HepG2 (cell line): ENCODE measurements around the gene SIVA1. TPM values are rescaled to one million over a fixed set of nuclear protein-coding genes. Genes with fewer than 3 reads are reported as not detected.

Experiments used
- BCL3 ChIP-seq: sonication (generic); formaldehyde crosslinking; IDR thresholded peaks from 2 replicates; pipeline ENCODE4 v1.5.1; 2020; ENCODE audit warnings: mild to moderate bottlenecking, missing genetic modification reagents, moderate library complexity
- BORCS8-MEF2B ChIP-seq: sonication (generic); formaldehyde crosslinking; IDR thresholded peaks from 2 replicates; pipeline ENCODE4 v1.8.0; 2022; ENCODE audit warnings: mild to moderate bottlenecking, missing genetic modification reagents
- ERF ChIP-seq: IDR thresholded peaks from 2 replicates; pipeline ENCODE4 v1.6.1; 2018; ENCODE audit warnings: missing biosample characterization, missing genetic modification reagents
- GLI4 ChIP-seq: sonication (generic); formaldehyde crosslinking; IDR thresholded peaks from 2 replicates; pipeline ENCODE4 v1.5.1; 2020; ENCODE audit warnings: missing genetic modification reagents, mild to moderate bottlenecking, moderate library complexity, borderline replicate concordance
- JUND ChIP-seq: sonication (generic); formaldehyde crosslinking; IDR thresholded peaks from 2 replicates; pipeline ENCODE4 v1.8.0; 2022; ENCODE audit warnings: mild to moderate bottlenecking, missing genetic modification reagents
- KLF11 ChIP-seq: IDR thresholded peaks from 2 replicates; pipeline ENCODE4 v1.6.1; 2016; ENCODE audit warnings: missing compliant biosample characterization
- MAX ChIP-seq: IDR thresholded peaks from 2 replicates; pipeline ENCODE4 v1.6.1; 2012; ENCODE audit warnings: inconsistent platforms
- NFE2 ChIP-seq: sonication (generic); formaldehyde crosslinking; IDR thresholded peaks from 2 replicates; pipeline ENCODE4 v1.4.0; 2020; ENCODE audit warnings: missing genetic modification reagents
- PCBP1 ChIP-seq: fragments of 200-400 bp; formaldehyde crosslinking; IDR thresholded peaks from 2 replicates; pipeline ENCODE4 v1.6.1; 2017; ENCODE audit warnings: mild to moderate bottlenecking, low read depth, low read length, borderline replicate concordance
- PREB ChIP-seq: sonication (generic); formaldehyde crosslinking; IDR thresholded peaks from 2 replicates; pipeline ENCODE4 v1.4.0; 2020; ENCODE audit warnings: missing genetic modification reagents
- RAD21 ChIP-seq: fragments of 450-650 bp; formaldehyde crosslinking; IDR thresholded peaks from 2 replicates; pipeline ENCODE4 v1.5.0; 2020; ENCODE audit warnings: mild to moderate bottlenecking
- RBFOX2 ChIP-seq: fragments of 200-400 bp; formaldehyde crosslinking; IDR thresholded peaks from 2 replicates; pipeline ENCODE4 v1.6.1; 2017; ENCODE audit warnings: low read depth, mild to moderate bottlenecking, low read length
- TFE3 ChIP-seq: IDR thresholded peaks from 2 replicates; pipeline ENCODE4 v1.6.1; 2016
- THAP7 ChIP-seq: sonication (generic); formaldehyde crosslinking; IDR thresholded peaks from 2 replicates; pipeline ENCODE4 v1.8.1; 2023; ENCODE audit warnings: mild to moderate bottlenecking, missing genetic modification reagents
- U2AF2 ChIP-seq: fragments of 200-400 bp; formaldehyde crosslinking; IDR thresholded peaks from 2 replicates; pipeline ENCODE4 v1.6.1; 2017; ENCODE audit warnings: low read depth, mild to moderate bottlenecking, low read length
- ZBTB7A ChIP-seq: sonication (generic); formaldehyde crosslinking; IDR thresholded peaks from 2 replicates; pipeline ENCODE4 v1.8.0; 2022; ENCODE audit warnings: mild to moderate bottlenecking, missing genetic modification reagents
- ZFX ChIP-seq: sonication (generic); formaldehyde crosslinking; IDR thresholded peaks from 2 replicates; pipeline ENCODE4 v1.4.0; 2020; ENCODE audit warnings: mild to moderate bottlenecking, low read depth, missing genetic modification reagents, moderate library complexity
- ZNF30 ChIP-seq: sonication (generic); formaldehyde crosslinking; IDR thresholded peaks from 2 replicates; pipeline ENCODE4 v1.5.0; 2020; ENCODE audit warnings: mild to moderate bottlenecking, missing genetic modification reagents
- ZNF337 ChIP-seq: sonication (generic); formaldehyde crosslinking; IDR thresholded peaks from 2 replicates; pipeline ENCODE4 v1.5.1; 2020; ENCODE audit warnings: missing genetic modification reagents, low read depth, mild to moderate bottlenecking, borderline replicate concordance
- ZNF589 ChIP-seq: sonication (generic); formaldehyde crosslinking; conservative IDR thresholded peaks from 2 replicates; pipeline ENCODE4 v1.8.0; 2022; ENCODE audit warnings: mild to moderate bottlenecking, moderate library complexity, missing genetic modification reagents
- ZNF597 ChIP-seq: sonication (generic); formaldehyde crosslinking; IDR thresholded peaks from 2 replicates; pipeline ENCODE4 v1.5.0; 2020; ENCODE audit warnings: missing genetic modification reagents
- ZNF614 ChIP-seq: IDR thresholded peaks from 2 replicates; pipeline ENCODE4 v1.6.1; 2018; ENCODE audit warnings: missing biosample characterization, missing genetic modification reagents, inconsistent platforms, borderline replicate concordance
- ZNF746 ChIP-seq: sonication (generic); formaldehyde crosslinking; IDR thresholded peaks from 2 replicates; pipeline ENCODE4 v1.8.0; 2022; ENCODE audit warnings: mild to moderate bottlenecking, missing genetic modification reagents
- ZNF83 ChIP-seq: sonication (generic); formaldehyde crosslinking; IDR thresholded peaks from 2 replicates; pipeline ENCODE4 v1.4.0; 2020; ENCODE audit warnings: missing genetic modification reagents, mild to moderate bottlenecking, borderline replicate concordance
- polyA plus RNA-seq, 8 experiments: library from polyadenylated mRNA; depleted of rRNA in 3 of 8; stranded (reverse) in 7 of 8; unstranded in 1 of 8; fragments of >200 nt; fragmentation: Illumina TruSeq in 4 of 8; extraction: Trizol in 4 of 8; gene quantifications; 2 replicates each; pipeline versions ENCODE4 v1.2.1 to v1.2.3, GENCODE V29; 2011 to 2016; ENCODE audit warnings: low read depth in 4 of 8, missing spikeins in 1 of 8, mixed read lengths in 1 of 8; ENCODE audit not compliant: insufficient read depth in 1 of 8
- total RNA-seq, 5 experiments: library from RNA; depleted of rRNA; stranded (reverse); fragments of >200 nt; fragmentation: Illumina TruSeq; extraction: Trizol; gene quantifications; 2 replicates each; pipeline ENCODE4 v1.2.3, GENCODE V29; 2016; ENCODE audit warnings: low read depth in 1 of 5

SIVA1 gene
- total and polyA plus RNA-seq, 2 of the 13 experiments (the other 11 are each of a cell fraction or from before 2014, with no cell fraction given), result 123 to 186 TPM

GRCh38 chr14:104735830-104736642 lies 16.9 kb upstream of the SIVA1 start (continued):
- TF ChIP-seq NFE2 (CRISPR knock-in tag) (no peak), ZNF597 (CRISPR knock-in tag) (no peak), TFE3 (peak; percentile 84), BORCS8-MEF2B (CRISPR knock-in tag) (no peak), U2AF2 (no peak), JUND (peak; percentile 47; the same call in 1 of the 2 replicates), PREB (no peak), ZNF614 (peak; percentile 89; the same call in 1 of the 2 replicates), PCBP1 (no peak), ZBTB7A (CRISPR knock-in tag) (peak; percentile 37; the same call in 1 of the 2 replicates), MAX (peak; percentile 99), ZFX (CRISPR knock-in tag) (peak; percentile 92), ERF (CRISPR knock-in tag) (peak; percentile 98), GLI4 (CRISPR knock-in tag) (0 out of 2 replicates have a peak, but pooled peaks have one; percentile 17), KLF11 (CRISPR knock-in tag) (peak; percentile 76; the same call in 1 of the 2 replicates), RBFOX2 (peak; percentile 77), ZNF83 (CRISPR knock-in tag) (peak; percentile 96), ZNF746 (peak; percentile 27; the same call in 1 of the 2 replicates), BCL3 (peak; percentile 80; the same call in 1 of the 2 replicates), THAP7 (CRISPR knock-in tag) (no peak; the same call in 1 of the 2 replicates), ZNF589 (CRISPR knock-in tag) (peak; percentile 90), ZNF30 (CRISPR knock-in tag) (no peak), RAD21 (CRISPR knock-in tag) (0 out of 2 replicates have a peak, but pooled peaks have one; percentile 19), ZNF337 (peak; percentile 88; the same call in 1 of the 2 replicates)
